ENCODE results near the gene AMBP.

- TF ChIP-seq CTCF (IDR thresholded peaks at IDR 0.05) (no peak), EZH2 (IDR thresholded peaks at IDR 0.05) (no peak), EZH2phosphoT487 (IDR thresholded peaks at IDR 0.05) (no peak)
These were observed 47.4 kb upstream of the AMBP start for GRCh38 chr9:114125476-114126013.

Data from neural progenitor cell (in vitro differentiated cells).